HG03354 (cell line): ENCODE measurements around the gene BBS1.
"Not testable (repeated sequence)": the region's sequence is repeated elsewhere in the genome, so short reads cannot be mapped to it uniquely, and the experiment has no call there.

Experiments
- ATAC-seq: cut with Tn5 transposase; IDR thresholded peaks from one replicate; pipeline ENCODE4 v1.9.1; 2021; ENCODE audit warnings: mild to moderate bottlenecking; ENCODE audit not compliant: unreplicated experiment, poor library complexity, severe bottlenecking

BBS1 gene

GRCh38 chr11:66564984-66565383 is 54.5 kb downstream of the BBS1 start:
- no peak for ATAC-seq

- no peak for ATAC-seq
Observed at GRCh38 chr11:66566221-66566620, 55.8 kb downstream of the BBS1 start.

DNA sequence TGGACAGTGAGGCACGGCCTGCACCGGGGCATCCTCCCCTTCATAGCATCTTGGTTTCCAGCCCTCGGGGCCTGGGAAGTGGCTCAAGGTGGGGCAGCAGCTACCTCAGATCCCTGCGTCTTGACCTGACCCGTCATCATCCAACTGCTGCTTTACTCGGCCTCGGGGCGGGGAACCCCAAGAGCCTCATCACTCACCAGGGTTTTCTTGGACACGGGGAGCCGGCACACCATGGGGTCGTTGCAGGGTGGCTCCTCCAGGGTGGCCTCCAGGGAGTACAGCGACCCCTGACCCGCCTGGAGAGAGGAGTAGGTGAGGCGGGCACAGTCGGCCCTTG is 57.3 kb downstream of the BBS1 start:
- no peak for ATAC-seq

- ATAC-seq, result no peak
Observed at GRCh38 chr11:66568124-66568916, 57.9 kb downstream of the BBS1 start, which contains the start of gene CTSF. Gene CTSF, minus strand, starts transcription at chr11:66568606. Its CDS starts 120 bp downstream, at chr11:66568486.

- ATAC-seq, result no peak
Observed at GRCh38 chr11:66569076-66569475, 58.6 kb downstream of the BBS1 start.

DNA sequence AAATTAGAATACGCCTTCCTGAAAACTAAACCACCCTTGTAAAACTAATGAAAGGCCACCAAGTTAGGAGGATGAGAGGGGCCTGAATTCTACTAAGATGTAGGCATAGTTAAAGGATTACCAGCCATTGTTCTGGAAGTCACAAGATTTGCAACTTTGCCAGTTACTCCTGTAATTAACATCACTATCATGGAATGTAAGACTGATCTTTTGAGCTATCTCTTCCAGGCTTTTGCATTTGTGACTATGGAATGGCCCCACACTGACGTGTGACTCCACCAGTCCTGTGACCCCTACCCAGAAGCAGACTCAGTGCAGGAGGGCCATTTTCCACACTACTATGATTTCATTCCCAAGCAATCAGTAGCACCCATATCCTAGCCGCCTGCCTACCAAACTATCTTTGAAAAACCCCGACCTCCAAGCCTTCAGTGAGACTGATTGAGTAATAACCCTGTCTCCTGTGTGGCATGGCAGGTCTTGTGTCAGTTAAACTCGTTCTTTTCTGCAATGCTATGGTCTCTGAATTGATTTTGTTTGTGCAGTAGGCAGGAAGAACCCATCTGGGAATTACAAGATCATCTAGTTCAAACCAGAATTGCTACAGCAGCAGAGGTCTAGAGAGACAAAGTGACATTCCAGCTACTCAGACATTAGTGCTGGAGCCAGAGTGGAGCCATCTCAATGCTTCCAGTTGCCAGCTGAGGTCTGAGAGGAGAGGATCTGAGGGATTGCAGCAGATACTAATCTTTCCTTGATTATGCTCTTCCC is 59.8 kb downstream of the BBS1 start:
- ATAC-seq, result no peak

GRCh38 chr11:66570850-66571180 is 60.4 kb downstream of the BBS1 start:
- ATAC-seq, result no peak

- ATAC-seq, result no peak
Observed at GRCh38 chr11:66579017-66579606, 68.7 kb downstream of the BBS1 start.

DNA sequence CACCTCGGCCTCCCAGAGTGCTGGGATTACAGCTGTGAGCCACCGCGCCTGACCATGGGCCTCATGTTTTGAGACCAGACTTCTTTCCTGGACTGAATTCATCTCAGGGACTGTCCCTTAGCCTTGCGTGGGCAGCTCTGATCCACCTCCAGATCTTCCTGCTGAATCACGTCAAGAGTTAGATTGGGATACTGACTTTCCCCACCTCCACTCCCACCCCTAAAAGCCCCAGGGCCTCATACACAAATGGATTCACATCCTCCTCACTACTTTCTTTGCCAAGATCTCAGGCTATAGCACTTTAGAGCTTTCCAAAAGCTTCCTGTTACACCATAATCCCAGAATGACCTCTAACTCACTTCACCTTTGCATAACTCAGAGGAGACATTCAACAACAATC is 70.4 kb downstream of the BBS1 start:
- ATAC-seq, result no peak

GRCh38 chr11:66581261-66581660 is 70.8 kb downstream of the BBS1 start:
- ATAC-seq, result no peak

- ATAC-seq, result not testable (repeated sequence)
Observed at GRCh38 chr11:66582565-66583147, 72.2 kb downstream of the BBS1 start.
